Fibroblast of peridontal ligament (primary cell): ENCODE measurements around the gene ADRA2B.

Experiments used
- DNase-seq: peaks from one replicate; pipeline ENCODE4 v3.0.0-alpha.2; 2010; ENCODE audit errors: extremely low read depth

ADRA2B gene

GRCh38 chr2:96137321-96138178 is 21.2 kb upstream of the ADRA2B start:
- DNase-seq = no peak

- DNase-seq = no peak
Measured at GRCh38 chr2:96136129-96136720, 19.9 kb upstream of the ADRA2B start.

- DNase-seq = no peak
Measured at GRCh38 chr2:96135621-96136020, 19.2 kb upstream of the ADRA2B start.

DNA sequence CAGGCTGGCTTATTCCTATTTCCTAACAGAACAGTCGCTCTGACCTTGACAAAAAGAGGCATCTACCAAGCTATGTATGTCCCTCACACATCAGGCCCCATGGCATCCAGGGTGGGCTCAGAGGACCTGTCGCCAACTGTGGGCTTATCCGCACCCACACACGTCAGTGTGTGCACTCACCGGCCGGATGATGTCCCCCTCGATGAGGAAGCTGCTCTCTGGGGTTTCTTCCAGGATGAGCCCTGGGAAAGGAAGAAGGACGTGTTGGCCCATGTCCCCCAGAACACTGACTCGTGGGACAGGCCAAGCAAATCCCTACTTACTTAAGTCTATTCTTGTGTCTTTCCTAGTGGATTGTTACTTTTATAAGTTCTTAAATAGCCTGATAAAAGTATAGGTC is 18.8 kb upstream of the ADRA2B start:
- DNase-seq = no peak

DNA sequence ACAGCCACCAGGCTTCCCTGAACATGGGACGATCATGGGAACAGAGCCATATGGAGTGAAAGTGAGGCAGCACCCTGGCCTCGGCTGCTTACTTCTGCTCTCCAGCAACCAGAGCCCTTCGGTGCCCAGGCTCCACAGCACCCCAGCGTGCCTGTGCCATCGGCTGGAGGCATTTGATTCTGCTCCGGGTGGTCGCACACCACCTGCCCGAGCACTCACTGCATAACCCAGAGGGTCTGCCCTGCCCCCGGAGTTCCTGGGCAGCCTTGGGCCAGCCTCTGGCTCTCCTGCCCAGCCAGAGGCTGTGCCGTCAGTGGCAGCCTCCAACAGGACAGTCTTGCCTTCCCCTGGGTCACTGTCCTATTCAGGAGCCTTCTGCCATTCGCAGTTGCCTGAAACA is 18.1 kb upstream of the ADRA2B start:
- no peak for DNase-seq

- no peak for DNase-seq
Measured at GRCh38 chr2:96131813-96132745, 15.7 kb upstream of the ADRA2B start.

DNA sequence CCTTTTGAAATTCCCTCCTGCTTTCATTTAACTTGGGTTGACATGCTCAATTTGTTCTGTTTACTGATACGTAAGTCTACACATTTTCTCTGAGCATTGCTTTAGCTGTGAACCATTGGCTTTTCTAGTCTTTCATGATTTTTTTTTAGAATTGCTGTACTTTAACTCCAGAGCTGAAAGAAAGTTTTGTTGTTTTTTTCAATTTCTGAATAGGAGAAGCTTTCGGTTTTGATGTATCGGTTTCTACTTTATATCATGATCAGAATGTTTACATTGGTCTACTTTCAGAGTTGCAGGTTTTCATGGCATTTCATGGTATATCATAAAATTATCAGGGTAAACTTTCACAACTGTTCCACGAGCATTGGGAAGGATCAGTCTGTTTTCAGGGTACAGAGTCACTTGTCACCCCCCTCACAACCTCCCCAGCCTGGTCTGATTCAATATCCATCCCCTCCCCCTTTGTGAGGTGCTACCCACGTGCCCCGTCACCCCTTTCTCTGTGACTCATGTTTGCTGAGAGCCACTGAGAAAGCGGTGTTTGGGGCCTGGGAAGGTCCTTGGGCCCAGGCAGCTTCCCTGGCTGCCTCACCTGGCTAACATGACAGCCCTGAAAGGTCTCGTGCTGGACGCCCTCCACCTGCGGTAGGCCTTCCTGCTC is 14.9 kb upstream of the ADRA2B start:
- no peak for DNase-seq

DNA sequence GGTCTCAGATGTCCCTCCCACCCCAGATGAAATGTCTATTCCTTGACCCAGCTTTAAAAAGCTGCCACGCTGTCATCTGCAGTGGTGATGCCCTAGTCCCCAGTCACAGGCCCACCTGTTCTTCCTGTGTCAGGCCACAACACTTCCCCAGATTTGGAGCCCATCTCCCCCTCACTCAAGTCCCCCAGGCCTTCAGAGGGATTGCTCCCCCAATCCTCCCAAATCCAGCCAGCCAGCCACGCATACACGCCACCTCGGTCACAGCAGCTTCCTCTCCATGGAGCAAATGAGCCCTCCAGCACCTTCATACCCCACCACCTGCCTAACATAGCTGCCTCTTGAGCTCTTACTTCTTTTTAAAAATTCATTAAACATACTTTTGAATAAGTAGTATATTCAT is 14.1 kb upstream of the ADRA2B start:
- DNase-seq = no peak

DNA sequence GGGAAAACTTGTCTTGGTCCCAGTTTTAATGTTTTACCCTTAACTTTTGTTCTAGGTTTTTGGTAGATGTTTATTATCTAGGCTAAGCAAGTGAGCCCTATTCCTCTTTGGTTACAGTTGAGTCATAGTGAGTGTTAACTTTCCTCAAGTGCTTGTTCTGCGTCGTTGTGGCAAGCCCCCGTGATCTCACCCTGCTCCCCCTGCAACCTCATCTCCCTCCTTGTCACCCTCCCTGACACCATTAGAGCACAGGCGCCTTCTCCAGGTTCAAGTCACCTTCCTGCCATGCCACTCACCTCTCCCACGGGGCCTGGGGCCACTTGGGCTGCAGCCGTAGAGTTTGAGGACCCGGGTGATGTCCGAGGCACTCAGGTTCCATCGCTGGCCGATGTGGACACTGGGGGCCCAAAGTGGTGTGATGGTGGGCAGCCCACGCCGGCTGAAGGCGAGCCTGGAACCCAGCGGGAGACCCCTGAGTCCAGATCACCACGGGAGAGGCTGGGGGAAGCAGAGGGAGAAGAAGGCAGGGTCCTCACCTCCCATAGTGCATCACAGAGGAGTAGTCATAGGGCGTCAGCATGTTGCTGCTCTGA is 13.3 kb upstream of the ADRA2B start:
- no peak for DNase-seq

DNA sequence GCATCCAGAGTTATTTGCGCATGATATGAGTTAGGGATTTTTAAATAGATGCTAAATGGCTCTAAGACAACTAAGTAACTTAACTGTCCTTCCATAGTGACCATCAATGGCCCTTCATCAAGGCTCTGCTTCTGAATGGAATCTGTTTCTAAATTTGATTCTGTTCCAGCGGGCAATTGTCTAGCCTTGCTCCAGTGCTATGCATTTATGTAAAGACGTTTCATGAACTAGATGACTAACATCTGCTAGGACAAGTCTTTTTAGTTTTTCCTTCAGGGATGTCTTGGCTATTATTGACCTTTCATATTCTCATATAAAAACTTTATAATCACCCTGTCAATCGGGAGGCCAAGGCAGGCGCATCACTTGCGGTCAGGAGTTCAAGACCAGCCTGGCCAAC is 12.1 kb upstream of the ADRA2B start:
- no peak for DNase-seq

DNA sequence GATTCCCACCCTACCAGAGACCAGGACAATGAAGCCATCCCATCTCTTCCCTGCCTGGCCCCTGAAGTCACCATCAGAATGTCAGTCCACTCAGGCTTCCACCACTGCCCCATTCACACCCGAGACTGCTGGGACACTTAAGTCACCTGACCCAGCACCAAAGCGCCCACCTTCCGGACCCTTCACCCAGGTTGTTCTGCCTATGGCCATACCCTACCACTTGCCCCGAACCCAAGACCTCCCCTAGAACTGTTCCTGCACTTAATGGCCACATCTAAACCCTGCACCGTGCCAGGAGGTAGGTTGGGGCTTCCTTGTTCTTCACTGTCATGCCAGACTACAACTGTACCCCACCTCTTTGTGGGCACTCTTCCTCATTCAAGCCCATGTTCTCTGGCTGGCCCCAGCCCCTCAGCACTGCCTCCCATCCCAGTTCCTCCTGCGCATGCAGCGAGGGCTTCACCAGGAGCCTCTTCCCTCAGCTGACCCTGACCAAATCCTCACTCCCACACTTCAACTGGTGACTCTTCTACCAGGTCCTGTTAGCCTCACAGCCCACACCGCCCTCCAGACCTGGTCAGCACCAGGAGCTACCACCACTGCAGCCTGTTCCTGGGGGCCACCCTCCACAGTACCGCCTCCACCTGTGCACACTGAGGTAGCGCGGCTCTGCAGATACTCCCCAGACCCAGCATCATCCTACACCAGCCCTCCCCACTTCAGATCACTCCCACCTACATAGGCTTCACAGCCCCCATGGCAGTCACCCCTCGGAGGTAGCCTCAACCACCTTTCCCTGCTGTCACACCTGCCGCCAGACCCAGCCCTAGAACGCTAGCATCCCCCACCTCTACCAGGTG is 8.3 kb upstream of the ADRA2B start:
- DNase-seq = no peak

GRCh38 chr2:96123936-96124335 is 7.6 kb upstream of the ADRA2B start:
- DNase-seq = no peak

- no peak for DNase-seq
Measured at GRCh38 chr2:96123290-96123689, 6.9 kb upstream of the ADRA2B start.

GRCh38 chr2:96122391-96122790 is 6.0 kb upstream of the ADRA2B start:
- no peak for DNase-seq

GRCh38 chr2:96121414-96121813 is 5.0 kb upstream of the ADRA2B start:
- no peak for DNase-seq

GRCh38 chr2:96120991-96121390 is 4.6 kb upstream of the ADRA2B start:
- DNase-seq = no peak

- DNase-seq = no peak
Measured at GRCh38 chr2:96120091-96120720, 3.8 kb upstream of the ADRA2B start.

- DNase-seq = no peak
Measured at GRCh38 chr2:96119389-96119751, 3.0 kb upstream of the ADRA2B start.

DNA sequence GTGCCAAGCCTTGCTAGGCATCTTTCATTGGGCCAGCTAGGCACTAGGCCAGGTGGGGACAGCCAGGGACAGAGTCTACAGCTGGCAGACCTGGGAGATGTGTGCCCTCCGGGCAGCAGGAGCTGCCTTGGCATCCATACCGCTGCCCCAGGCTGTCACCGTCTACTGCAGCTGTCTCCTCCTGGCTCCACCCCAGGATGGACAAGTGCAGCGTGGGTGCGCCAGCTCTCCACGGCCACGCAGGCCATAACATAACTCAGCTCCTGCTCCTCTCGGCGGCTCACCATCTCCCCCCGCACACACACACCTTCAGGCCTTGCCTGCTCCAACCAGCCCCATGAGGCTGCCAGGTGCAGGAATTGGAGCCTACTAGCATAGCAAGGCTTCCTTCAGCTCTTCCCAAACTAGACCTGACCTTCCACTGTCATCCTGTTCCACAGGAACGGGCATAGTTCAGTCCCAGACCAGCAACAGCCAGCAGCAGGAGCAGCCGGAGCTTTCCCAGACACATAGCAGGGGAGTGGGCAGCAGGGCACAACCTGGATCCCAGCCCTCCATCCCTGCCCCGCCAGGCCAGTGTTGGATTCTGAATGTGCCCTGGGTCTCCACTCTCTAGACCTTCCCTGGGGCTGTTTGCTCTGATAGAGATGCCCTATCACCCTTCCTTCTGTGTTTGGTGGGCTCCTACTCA is 2.5 kb upstream of the ADRA2B start:
- no peak for DNase-seq
